Measurements from ENCODE around the gene NAV2.

- TF ChIP-seq CTCF (IDR thresholded peaks at IDR 0.05; ENCODE audit: borderline replicate concordance, extremely low read depth, low read length, poor library complexity, severe bottlenecking) (no peak), EZH2 (IDR thresholded peaks at IDR 0.05; ENCODE audit: borderline replicate concordance, low read depth, low read length, severe bottlenecking) (no peak)
These were observed 376.0 kb downstream of the NAV2 start for GRCh38 chr11:20088397-20089225.

All from DND-41 (cell line).